Uterus (tissue), 4 donors: ENCODE measurements around the gene DCC. TPM values are rescaled to one million over a fixed set of nuclear protein-coding genes. Genes with fewer than 3 reads are reported as not detected.

Experiments
- DNase-seq, 2 donors: peaks; one replicate each; pipeline ENCODE4 v3.0.0-alpha.2; 2019 to 2020
- H3K27ac ChIP-seq, 2 donors: fragments of 200-600 bp; sonication (generic); 1 replicate in 1 of 2; 2 replicates in 1 of 2; pipeline ENCODE4 v1.5.1; 2016 to 2018
- H3K27me3 ChIP-seq, 2 donors: fragments of 200-600 bp; sonication (generic); one replicate each; pipeline ENCODE4 v1.5.1; 2018 to 2019; ENCODE audit warnings: control low read depth in 1 of 2
- H3K36me3 ChIP-seq, 2 donors: fragments of 200-600 bp; sonication (generic); one replicate each; pipeline ENCODE4 v1.5.1; 2019; ENCODE audit warnings: control low read depth in 1 of 2
- H3K4me1 ChIP-seq, 2 donors: fragments of 200-600 bp; sonication (generic); one replicate each; pipeline ENCODE4 v1.5.1; 2018 to 2019; ENCODE audit warnings: control low read depth in 1 of 2
- H3K4me3 ChIP-seq, 2 donors: fragments of 200-600 bp; sonication (generic); 1 replicate in 1 of 2; 2 replicates in 1 of 2; pipeline ENCODE4 v1.5.1; 2018 to 2019; ENCODE audit warnings: mild to moderate bottlenecking in 1 of 2
- H3K9me3 ChIP-seq, 2 donors: fragments of 200-600 bp; sonication (generic); one replicate each; pipeline ENCODE4 v1.5.1; 2019; ENCODE audit warnings: control low read depth in 1 of 2
- POLR2A ChIP-seq, 2 donors: fragments of 450-650 bp; IDR thresholded peaks; one replicate each; pipeline ENCODE4 v1.6.1; 2016; ENCODE audit warnings: antibody characterized with exemption in 2 of 2, mild to moderate bottlenecking in 1 of 2, moderate library complexity in 1 of 2
- intact Hi-C: fragments of 100-400 bp; cut with DNase I; formaldehyde crosslinking; loops from one replicate; pipeline ENCODE4 v1.15.1; 2023; ENCODE audit warnings: low total_unique reads
- total RNA-seq, 4 donors: library from RNA; depleted of rRNA in 3 of 4; stranded (reverse); fragments of >200 nt in 3 of 4; gene quantifications; one replicate each; pipeline versions ENCODE4 v1.1.0 to v1.2.4, GENCODE V29; 2014 to 2023
- TF ChIP-seq, protein P1 (sequence below), 4 experiments: fragments of 200-600 bp in 2 of 4; fragments of 450-650 bp in 2 of 4; sonication (generic) in 2 of 4; IDR thresholded peaks; one replicate each; pipeline ENCODE4 v1.5.1; 2016 to 2019; ENCODE audit warnings: antibody characterized with exemption in 4 of 4, mild to moderate bottlenecking in 2 of 4, moderate library complexity in 1 of 4
- donor health status: DM: yes; HTN: yes; CAD: no.

The DCC gene
- total RNA-seq, 4 donors from 2014 or later: 0.40 to 3.2 TPM; not detected in 2

DNA sequence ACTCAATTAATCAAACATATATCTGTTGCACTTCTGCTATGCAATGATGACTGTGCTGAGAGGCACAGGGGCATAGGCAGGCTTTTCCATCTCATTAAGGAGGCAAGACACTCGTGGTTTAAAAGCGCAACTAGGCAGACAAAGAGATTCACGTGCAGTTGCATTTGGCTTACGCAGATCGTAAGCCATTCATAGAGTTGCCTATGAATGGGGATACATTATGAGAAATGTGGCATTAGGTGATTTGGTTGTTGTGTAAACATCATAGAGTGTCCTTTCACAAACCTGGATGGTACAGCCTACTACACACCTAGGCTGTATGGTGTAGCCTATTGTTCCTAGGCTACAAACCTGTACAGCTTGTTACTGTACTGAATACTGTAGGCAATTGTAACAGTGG, 284.7 kb downstream of the DCC start:
- DNase-seq: no peak
- TF ChIP-seq POLR2A (IDR thresholded peaks at IDR 0.05): no peak
- TF ChIP-seq, protein P1, sequence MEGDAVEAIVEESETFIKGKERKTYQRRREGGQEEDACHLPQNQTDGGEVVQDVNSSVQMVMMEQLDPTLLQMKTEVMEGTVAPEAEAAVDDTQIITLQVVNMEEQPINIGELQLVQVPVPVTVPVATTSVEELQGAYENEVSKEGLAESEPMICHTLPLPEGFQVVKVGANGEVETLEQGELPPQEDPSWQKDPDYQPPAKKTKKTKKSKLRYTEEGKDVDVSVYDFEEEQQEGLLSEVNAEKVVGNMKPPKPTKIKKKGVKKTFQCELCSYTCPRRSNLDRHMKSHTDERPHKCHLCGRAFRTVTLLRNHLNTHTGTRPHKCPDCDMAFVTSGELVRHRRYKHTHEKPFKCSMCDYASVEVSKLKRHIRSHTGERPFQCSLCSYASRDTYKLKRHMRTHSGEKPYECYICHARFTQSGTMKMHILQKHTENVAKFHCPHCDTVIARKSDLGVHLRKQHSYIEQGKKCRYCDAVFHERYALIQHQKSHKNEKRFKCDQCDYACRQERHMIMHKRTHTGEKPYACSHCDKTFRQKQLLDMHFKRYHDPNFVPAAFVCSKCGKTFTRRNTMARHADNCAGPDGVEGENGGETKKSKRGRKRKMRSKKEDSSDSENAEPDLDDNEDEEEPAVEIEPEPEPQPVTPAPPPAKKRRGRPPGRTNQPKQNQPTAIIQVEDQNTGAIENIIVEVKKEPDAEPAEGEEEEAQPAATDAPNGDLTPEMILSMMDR (IDR thresholded peaks at IDR 0.05): no peak
- Histone ChIP-seq H3K4me3 (no peak overlapping the region), H3K4me1 (no peaks in the 10 kb centered on the region), H3K9me3 (no peaks in the 10 kb centered on the region), H3K27ac (no peak overlapping the region), H3K36me3 (no peaks in the 10 kb centered on the region), H3K27me3 (peaks cover 0 to 3% of the 10 kb centered on the region in 2 donors)
- intact Hi-C loops: no loop called here

DNA sequence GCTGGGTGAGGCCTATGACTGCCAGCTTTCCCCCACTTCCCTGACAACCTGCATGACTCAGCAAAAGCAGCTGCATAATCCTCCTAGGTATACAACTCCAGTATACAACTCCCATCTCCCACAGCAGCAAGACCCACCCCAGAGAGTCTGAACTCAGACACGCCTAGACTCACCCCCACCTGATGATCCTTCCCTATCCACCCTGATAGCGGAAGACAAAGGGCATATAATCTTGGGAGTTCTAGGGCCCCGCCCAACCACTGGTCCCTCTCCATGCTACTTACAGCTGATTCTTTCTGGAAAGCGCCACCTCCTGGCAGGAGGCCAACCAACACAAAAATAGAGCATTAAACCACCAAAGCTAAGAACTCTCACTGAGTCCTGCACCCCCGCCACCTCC, 296.5 kb downstream of the DCC start:
- Histone ChIP-seq H3K9me3 (no peaks in the 10 kb centered on the region), H3K27ac (no peak overlapping the region), H3K4me3 (no peak overlapping the region), H3K27me3 (no peaks in the 10 kb centered on the region), H3K4me1 (no peaks in the 10 kb centered on the region), H3K36me3 (no peaks in the 10 kb centered on the region)
- no peak for DNase-seq
- TF ChIP-seq, protein P1 (IDR thresholded peaks at IDR 0.05): no peak
- no peak for TF ChIP-seq POLR2A (IDR thresholded peaks at IDR 0.05)
- intact Hi-C loops: no loop called here

DNA sequence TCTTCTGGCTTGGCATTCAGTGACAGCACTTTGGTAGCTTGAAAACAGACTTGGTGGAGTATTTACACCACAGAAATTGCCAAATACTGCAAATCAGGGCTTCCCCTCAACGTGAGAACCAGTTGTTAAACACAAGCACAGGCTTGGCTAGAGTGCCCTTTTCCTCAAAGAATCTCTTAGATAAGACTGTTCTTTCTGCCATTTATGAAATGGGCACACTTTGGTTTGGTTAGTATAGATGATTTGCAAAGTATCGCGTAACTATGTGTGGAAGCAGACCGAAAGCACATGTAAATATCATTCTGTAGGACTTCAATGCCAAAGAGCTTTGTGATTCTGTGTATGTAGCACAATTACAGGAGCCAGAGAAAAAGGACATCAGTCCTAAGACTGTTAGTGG, 308.2 kb downstream of the DCC start:
- no peaks in the 10 kb centered on the region for H3K27me3 ChIP-seq
- H3K4me1 ChIP-seq: no peaks in the 10 kb centered on the region
- intact Hi-C loops: no loop called here
- H3K27ac ChIP-seq: no peak overlapping the region
- no peaks in the 10 kb centered on the region for H3K36me3 ChIP-seq
- H3K9me3 ChIP-seq: no peaks in the 10 kb centered on the region
- H3K4me3 ChIP-seq: no peak overlapping the region
- no peak for TF ChIP-seq POLR2A (IDR thresholded peaks at IDR 0.05)
- TF ChIP-seq, protein P1 (IDR thresholded peaks at IDR 0.05): no peak
- DNase-seq: no peak

DNA sequence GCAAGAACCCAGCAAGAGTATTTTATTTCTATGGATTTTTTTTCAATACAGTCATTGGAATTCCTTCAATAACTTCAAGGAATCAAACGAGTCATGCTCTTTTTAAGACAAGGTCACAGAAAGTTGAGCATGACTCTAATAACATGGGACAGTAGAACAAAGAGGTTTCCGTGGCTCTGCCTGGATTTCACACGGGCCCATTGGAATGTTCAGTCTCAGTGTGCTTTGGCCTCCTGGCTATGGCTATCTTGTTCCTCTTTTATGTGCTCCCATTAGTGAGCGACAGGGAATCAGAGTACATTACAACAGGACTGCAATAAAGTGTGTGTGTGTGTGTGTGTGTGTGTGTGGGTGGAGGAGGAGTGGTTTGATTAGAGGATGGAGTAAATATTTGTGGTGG, 312.4 kb downstream of the DCC start:
- Histone ChIP-seq H3K9me3 (no peaks in the 10 kb centered on the region), H3K27ac (no peak overlapping the region), H3K36me3 (no peaks in the 10 kb centered on the region), H3K4me3 (no peak overlapping the region), H3K4me1 (no peaks in the 10 kb centered on the region), H3K27me3 (no peaks in the 10 kb centered on the region)
- no peak for TF ChIP-seq POLR2A (IDR thresholded peaks at IDR 0.05)
- no peak for DNase-seq
- intact Hi-C loops: no loop called here

DNA sequence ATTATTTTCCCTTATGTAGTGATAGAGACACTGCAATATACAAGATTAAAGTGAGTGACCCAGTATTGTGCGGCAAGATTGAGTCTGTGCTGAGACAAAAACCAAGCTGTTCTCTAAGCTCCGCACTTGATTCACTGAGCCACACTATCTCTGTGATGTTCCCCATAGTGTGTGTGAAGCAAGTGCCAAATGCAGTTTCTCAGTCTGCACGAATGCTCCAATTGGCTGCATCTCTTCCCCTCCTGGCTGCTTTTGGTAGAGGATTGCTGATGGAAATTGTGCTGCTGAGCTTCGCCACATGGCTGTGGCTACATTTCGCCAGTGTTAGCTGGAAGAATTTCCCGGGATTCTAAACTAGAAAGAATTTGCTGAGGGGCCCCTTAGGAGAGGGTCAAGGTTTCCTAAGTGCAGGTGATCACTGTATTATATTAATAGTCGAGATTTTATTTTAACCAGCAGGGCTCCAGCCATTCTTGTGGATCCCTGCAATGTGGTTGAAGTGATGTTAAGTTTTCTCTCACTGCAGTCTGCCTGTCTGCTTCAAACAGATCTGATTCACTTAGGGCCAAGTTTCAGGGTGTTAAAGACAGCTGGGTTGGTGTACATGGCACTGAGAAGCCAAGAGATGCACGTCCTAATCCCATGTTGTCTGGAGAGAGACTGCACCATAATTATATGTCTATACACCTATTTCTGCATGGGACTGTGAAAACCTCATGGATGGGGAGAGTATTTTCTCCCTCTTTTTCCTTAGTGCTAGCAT, 317.2 kb downstream of the DCC start:
- Histone ChIP-seq H3K36me3 (no peaks in the 10 kb centered on the region), H3K4me3 (no peak overlapping the region), H3K27ac (no peak overlapping the region), H3K9me3 (no peaks in the 10 kb centered on the region), H3K27me3 (no peaks in the 10 kb centered on the region), H3K4me1 (no peaks in the 10 kb centered on the region)
- no peak for DNase-seq
- intact Hi-C loops: no loop called here
- no peak for TF ChIP-seq POLR2A (IDR thresholded peaks at IDR 0.05)
- TF ChIP-seq, protein P1 (IDR thresholded peaks at IDR 0.05): no peak
